Breast epithelium (tissue), 3 donors: Measurements from ENCODE around the gene ITIH5.

Source experiments
- CTCF ChIP-seq, 3 donors: fragments of 450-650 bp; IDR thresholded peaks; one replicate each; pipeline ENCODE4 v1.5.1; 2016 to 2017; ENCODE audit warnings: antibody characterized with exemption in 3 of 3, mild to moderate bottlenecking in 3 of 3, moderate library complexity in 3 of 3
- POLR2A ChIP-seq: fragments of 450-650 bp; IDR thresholded peaks from one replicate; pipeline ENCODE4 v1.6.1; 2016; ENCODE audit warnings: antibody characterized with exemption, mild to moderate bottlenecking, moderate library complexity

DNA sequence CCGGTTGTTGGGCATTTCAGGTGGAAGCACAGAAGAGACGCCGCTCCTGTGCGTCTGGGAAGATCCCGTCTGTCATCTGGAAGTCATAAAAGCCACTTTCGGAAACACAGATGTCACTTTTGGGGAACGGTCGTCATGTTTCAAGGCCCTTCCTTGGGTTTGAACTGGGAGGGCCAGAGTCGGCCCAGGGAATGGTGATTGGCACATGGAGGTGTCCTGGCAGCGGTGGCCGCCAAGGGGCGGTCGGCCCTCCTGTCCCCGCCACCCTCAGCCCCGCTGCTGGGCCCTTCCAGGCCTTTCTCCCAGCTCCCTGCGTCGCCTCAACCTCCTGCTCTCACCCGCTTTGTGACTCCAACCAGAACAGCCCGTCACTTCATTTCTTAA, 140.8 kb downstream of the ITIH5 start:
- no peak for TF ChIP-seq POLR2A
- TF ChIP-seq CTCF (IDR thresholded peaks at IDR 0.05), result no peak
